Endothelial cell of umbilical vein (primary cell): ENCODE data around the gene CCDC57. TPM values are rescaled to one million over a fixed set of nuclear protein-coding genes. Genes with fewer than 3 reads are reported as not detected.

Experiments
- BruUV-seq: library from RNA; stranded (reverse); fragments of 400-500 nt; replicated peaks from 2 replicates; lab custom pipeline; 2021; lab: Mats Ljungman, UMichigan
- CTCF ChIA-PET: fragments of 300-600, 350-600 bp; sonication (Branson Sonifier 250); formaldehyde crosslinking; loops from one replicate; lab custom pipeline; 2021; ENCODE audit warnings: antibody characterized with exemption, inconsistent platforms; lab: Charles Lee
- POLR2A ChIA-PET: fragments of 300-600, 350-600 bp; sonication (Branson Sonifier 250); formaldehyde crosslinking; loops from one replicate; lab custom pipeline; 2021; ENCODE audit warnings: antibody characterized with exemption, inconsistent platforms; lab: Charles Lee
- DNase-seq: peaks from one replicate; pipeline ENCODE4 v3.0.0-alpha.2; 2011; ENCODE audit warnings: low read depth, low spot score
- FAIRE-seq: peaks from 2 replicates; lab custom pipeline; 2011; peaks lifted over from hg19 to GRCh38; lab: Jason Lieb, UNC
- H2AFZ ChIP-seq: 2 replicates; pipeline ENCODE4 v1.6.0; 2012; ENCODE audit warnings: low read depth, low read length, control low read depth, inconsistent platforms
- H3K27ac ChIP-seq: 2 replicates; pipeline ENCODE4 v1.5.1; 2011; ENCODE audit warnings: low read depth, mild to moderate bottlenecking, control low read depth, low read length, moderate library complexity; ENCODE audit not compliant: insufficient read depth
- H3K27me3 ChIP-seq, 2 experiments: 2 replicates each; pipeline versions ENCODE4 v1.6.0 to v1.6.1; 2011; ENCODE audit warnings: low read length in 2 of 2, mixed read lengths in 1 of 2; ENCODE audit not compliant: control insufficient read depth in 2 of 2, insufficient read depth in 2 of 2
- H3K36me3 ChIP-seq, 2 experiments: 2 replicates in 1 of 2; 3 replicates in 1 of 2; pipeline ENCODE4 v1.5.1; 2011; ENCODE audit warnings: low read length in 2 of 2, mild to moderate bottlenecking in 1 of 2, moderate library complexity in 1 of 2; ENCODE audit not compliant: control insufficient read depth in 2 of 2, insufficient read depth in 2 of 2; ENCODE audit errors: extremely low read depth in 1 of 2
- H3K4me1 ChIP-seq: 3 replicates; pipeline ENCODE4 v1.5.1; 2011; ENCODE audit warnings: mild to moderate bottlenecking, low read length; ENCODE audit not compliant: control insufficient read depth, insufficient read depth; ENCODE audit errors: extremely low read depth
- H3K4me2 ChIP-seq: 2 replicates; pipeline ENCODE4 v1.6.1; 2011; ENCODE audit warnings: low read length, control low read depth, mixed read lengths; ENCODE audit not compliant: insufficient read depth
- H3K4me3 ChIP-seq, 3 experiments: fragments of 200-600 bp in 1 of 3; sonication (generic), shearing (Covaris generic) in 1 of 3; replicated peaks in 1 of 3; 2 replicates each; pipeline ENCODE4 v1.5.1; 2011 to 2016; ENCODE audit warnings: control low read depth in 3 of 3, low read length in 3 of 3, mild to moderate bottlenecking in 2 of 3, inconsistent platforms in 1 of 3, low read depth in 1 of 3, moderate library complexity in 1 of 3; ENCODE audit not compliant: insufficient read depth in 1 of 3
- H3K79me2 ChIP-seq: 2 replicates; pipeline ENCODE4 v1.6.0; 2012; ENCODE audit warnings: low read length, inconsistent platforms; ENCODE audit not compliant: control insufficient read depth, insufficient read depth
- H3K9ac ChIP-seq: replicated peaks from 2 replicates; pipeline ENCODE3; 2011; ENCODE audit warnings: low read length, control low read depth; ENCODE audit not compliant: insufficient read depth; ENCODE audit errors: extremely low read depth
- H3K9me1 ChIP-seq: replicated peaks from 3 replicates; pipeline ENCODE4 v1.6.0; 2011; ENCODE audit warnings: mild to moderate bottlenecking, low read length; ENCODE audit not compliant: control insufficient read depth, insufficient read depth; ENCODE audit errors: extremely low read depth
- H3K9me3 ChIP-seq: replicated peaks from 2 replicates; pipeline ENCODE4 v1.5.1; 2012; ENCODE audit warnings: low read length, inconsistent platforms; ENCODE audit not compliant: control insufficient read depth, insufficient read depth
- H4K20me1 ChIP-seq: replicated peaks from 2 replicates; pipeline ENCODE3; 2011; ENCODE audit warnings: mild to moderate bottlenecking, low read length; ENCODE audit not compliant: control insufficient read depth, insufficient read depth; ENCODE audit errors: extremely low read depth
- EZH2 ChIP-seq: IDR thresholded peaks from 2 replicates; pipeline ENCODE4 v1.6.1; 2012; ENCODE audit warnings: borderline replicate concordance, low read depth, mild to moderate bottlenecking, moderate library complexity, low read length, inconsistent platforms; ENCODE audit not compliant: severe bottlenecking
- FOS ChIP-seq: IDR thresholded peaks from 2 replicates; pipeline ENCODE4 v1.6.1; 2011; ENCODE audit warnings: mild to moderate bottlenecking, low read length, moderate library complexity, borderline replicate concordance; ENCODE audit not compliant: insufficient read depth
- GATA2 ChIP-seq: IDR thresholded peaks from 2 replicates; pipeline ENCODE4 v1.7.0; 2011; ENCODE audit warnings: low read depth, mild to moderate bottlenecking, moderate library complexity, mixed read lengths, low read length; ENCODE audit not compliant: insufficient read length, insufficient read depth
- JUN ChIP-seq: IDR thresholded peaks from 2 replicates; pipeline ENCODE4 v1.6.1; 2011; ENCODE audit warnings: borderline replicate concordance, low read depth; ENCODE audit not compliant: insufficient read length, insufficient read depth
- MAX ChIP-seq: IDR thresholded peaks from 2 replicates; pipeline ENCODE4 v1.6.1; 2011; ENCODE audit not compliant: insufficient read depth, insufficient read length
- MYC ChIP-seq: IDR thresholded peaks from one replicate; pipeline ENCODE4 v1.6.1; 2011; ENCODE audit warnings: mild to moderate bottlenecking, low read depth, low read length
- POLR2A ChIP-seq: IDR thresholded peaks from 2 replicates; pipeline ENCODE4 v1.6.1; 2012; ENCODE audit warnings: low read depth, mild to moderate bottlenecking, control low read depth, low read length
- POLR2AphosphoS5 ChIP-seq: IDR thresholded peaks from 2 replicates; pipeline ENCODE4 v1.6.1; 2012; ENCODE audit warnings: low read depth, mild to moderate bottlenecking, control low read depth, low read length, moderate library complexity; ENCODE audit not compliant: insufficient read depth
- dilution Hi-C: fragments of 300-500 bp; cut with MboI; formaldehyde crosslinking; loops from one replicate; pipeline ENCODE4 v1.15.0; 2019; ENCODE audit warnings: low sequenced_read_pairs; ENCODE audit not compliant: extremely low pct_ligation_motif_present
- intact Hi-C: fragments of 100-400 bp; cut with micrococcal nuclease; formaldehyde crosslinking; loops from one replicate; pipeline ENCODE4 v1.10.0; 2022
- polyA plus RNA-seq, 4 experiments: library from polyadenylated mRNA; depleted of rRNA in 3 of 4; stranded (reverse) in 3 of 4; unstranded in 1 of 4; fragments of >200 nt; gene quantifications; 2 replicates each; pipeline versions ENCODE4 v1.2.1 to v1.2.3, GENCODE V29; 2011 to 2012; ENCODE audit warnings: missing spikeins in 1 of 4
- total RNA-seq: library from RNA; stranded (reverse); gene quantifications from 2 replicates; pipeline ENCODE4 v1.2.3, GENCODE V29; 2021
- TF ChIP-seq, protein P1 (sequence below), 2 donors: IDR thresholded peaks; 1 replicate in 1 of 2; 2 replicates in 1 of 2; pipeline ENCODE4 v1.5.1; 2011; ENCODE audit warnings: low read length in 2 of 2, mild to moderate bottlenecking in 2 of 2, moderate library complexity in 2 of 2, control low read depth in 1 of 2, inconsistent platforms in 1 of 2, low read depth in 1 of 2; ENCODE audit not compliant: insufficient read depth in 1 of 2; ENCODE audit errors: extremely low read depth in 1 of 2

The CCDC57 gene
- total and polyA plus RNA-seq, 2 donors (not counting 3 experiments of a cell fraction or from before 2014, with no cell fraction given): 18.6 to 31.6 TPM

GRCh38 chr17:82155606-82156005, 57.0 kb downstream of the CCDC57 start:
- TF ChIP-seq FOS (no peak), MAX (no peak), EZH2 (no peak), JUN (no peak), MYC (no peak), POLR2AphosphoS5 (no peak), POLR2A (no peak), GATA2 (no peak)
- TF ChIP-seq, protein P1, sequence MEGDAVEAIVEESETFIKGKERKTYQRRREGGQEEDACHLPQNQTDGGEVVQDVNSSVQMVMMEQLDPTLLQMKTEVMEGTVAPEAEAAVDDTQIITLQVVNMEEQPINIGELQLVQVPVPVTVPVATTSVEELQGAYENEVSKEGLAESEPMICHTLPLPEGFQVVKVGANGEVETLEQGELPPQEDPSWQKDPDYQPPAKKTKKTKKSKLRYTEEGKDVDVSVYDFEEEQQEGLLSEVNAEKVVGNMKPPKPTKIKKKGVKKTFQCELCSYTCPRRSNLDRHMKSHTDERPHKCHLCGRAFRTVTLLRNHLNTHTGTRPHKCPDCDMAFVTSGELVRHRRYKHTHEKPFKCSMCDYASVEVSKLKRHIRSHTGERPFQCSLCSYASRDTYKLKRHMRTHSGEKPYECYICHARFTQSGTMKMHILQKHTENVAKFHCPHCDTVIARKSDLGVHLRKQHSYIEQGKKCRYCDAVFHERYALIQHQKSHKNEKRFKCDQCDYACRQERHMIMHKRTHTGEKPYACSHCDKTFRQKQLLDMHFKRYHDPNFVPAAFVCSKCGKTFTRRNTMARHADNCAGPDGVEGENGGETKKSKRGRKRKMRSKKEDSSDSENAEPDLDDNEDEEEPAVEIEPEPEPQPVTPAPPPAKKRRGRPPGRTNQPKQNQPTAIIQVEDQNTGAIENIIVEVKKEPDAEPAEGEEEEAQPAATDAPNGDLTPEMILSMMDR (IDR thresholded peaks at IDR 0.05; ENCODE audit: extremely low read depth in 1 of 2, insufficient read depth in 1 of 2, low read depth in 1 of 2, low read length in 2 of 2): no peak
- peaks cover 0 to 3% of the 10 kb centered on the region in 2 experiments for H3K36me3 ChIP-seq

More at GRCh38 chr17:82155606-82156005, 57.0 kb downstream of the CCDC57 start:
- Histone ChIP-seq H3K9me1 (no peaks in the 10 kb centered on the region), H2AFZ (no peak overlapping the region), H3K79me2 (no peaks in the 10 kb centered on the region), H3K9me3 (no peaks in the 10 kb centered on the region), H4K20me1 (no peaks in the 10 kb centered on the region), H3K4me1 (no peaks in the 10 kb centered on the region), H3K9ac (no peak overlapping the region), H3K4me3 (no peak overlapping the region), H3K27ac (no peak overlapping the region), H3K27me3 (no peaks in the 10 kb centered on the region), H3K4me2 (no peak overlapping the region)
- FAIRE-seq: no peak
- ChIA-PET CTCF (interaction anchor here (0.9 to 8.3 kb wide), 7 partner anchors 10 to 196 kb away, joined by 3 to 127 read pairs (median 11); partner anchors contain the start of genes DCXR and RAC3), POLR2A (no interaction called here)
- dilution Hi-C loops: no loop called here
- no TSS peak for BruUV-seq
- intact Hi-C loops: loop anchor here (2.0 kb wide), 1 partner anchor 57 kb away; the partner anchor contains the start of gene FASN
- DNase-seq: no peak
